Activated CD4-positive, alpha-beta T cell treated with anti-CD3 and anti-CD28 coated beads, Interleukin-2, amount 50 U/mL, for 1 hour (primary cell): ENCODE data around the gene EWSR1.

ENCODE experiments used
- DNase-seq: peaks from one replicate; pipeline ENCODE4 v3.0.0-alpha.2; 2020

Gene EWSR1

GRCh38 chr22:29270475-29271271 is 2.6 kb downstream of the EWSR1 start:
- no peak for DNase-seq

- no peak for DNase-seq
These were observed 4.6 kb downstream of the EWSR1 start for GRCh38 chr22:29272624-29273023.

DNA sequence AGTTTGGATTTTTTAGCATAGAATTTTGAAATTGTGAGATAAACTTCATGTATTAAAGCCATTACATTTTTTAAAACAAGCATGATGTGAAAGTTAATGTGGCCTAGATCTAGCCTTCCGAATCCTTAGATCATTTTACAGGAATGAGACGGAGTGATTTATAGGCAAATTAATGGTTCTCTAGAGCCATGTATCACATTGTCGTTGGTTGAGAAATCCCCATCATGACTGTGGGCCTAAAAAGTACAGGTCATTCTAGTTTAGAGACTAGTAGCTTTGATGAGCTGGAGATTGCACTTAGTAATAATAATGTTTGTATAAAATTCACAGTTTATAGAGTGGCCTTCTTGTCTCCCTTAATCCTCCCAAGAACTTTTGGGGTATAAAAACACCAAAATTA is 7.1 kb downstream of the EWSR1 start:
- no peak for DNase-seq

DNA sequence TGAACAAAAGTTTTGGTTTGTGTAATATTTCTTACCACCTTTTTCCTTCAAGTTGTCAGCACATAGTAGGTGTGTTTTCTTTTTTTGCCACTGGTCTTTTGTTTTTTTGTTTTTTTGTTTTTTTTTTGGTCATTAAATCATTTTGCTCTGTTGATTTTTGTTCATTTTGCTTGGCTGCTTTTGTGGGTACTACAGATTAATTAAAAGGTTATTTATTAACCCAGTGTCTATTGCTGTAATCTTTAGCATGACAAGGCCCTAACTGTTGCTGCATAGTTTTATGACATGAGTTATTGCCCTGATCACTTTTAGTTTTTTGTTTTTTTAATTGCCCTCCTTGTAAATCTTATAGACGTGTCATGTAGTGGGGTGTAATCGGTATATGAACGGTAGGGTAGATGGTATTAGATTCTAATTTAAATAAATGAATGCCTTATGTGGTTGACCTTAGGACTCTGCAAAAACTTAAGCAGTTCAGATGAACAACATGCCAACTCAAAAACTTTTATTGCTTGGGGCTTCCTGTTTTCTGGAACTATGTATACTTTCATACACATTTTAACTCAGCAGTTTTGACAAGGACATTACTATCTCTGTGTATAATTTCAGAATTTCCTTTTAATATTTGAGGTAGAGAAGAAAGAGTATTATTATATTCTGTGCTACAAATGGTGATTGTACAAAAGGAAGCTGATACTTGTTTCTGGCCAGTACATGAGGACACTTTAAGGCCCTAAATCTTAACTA is 7.9 kb downstream of the EWSR1 start:
- DNase-seq: no peak

- no peak for DNase-seq
These were observed 9.9 kb downstream of the EWSR1 start for GRCh38 chr22:29277927-29278326.

DNA sequence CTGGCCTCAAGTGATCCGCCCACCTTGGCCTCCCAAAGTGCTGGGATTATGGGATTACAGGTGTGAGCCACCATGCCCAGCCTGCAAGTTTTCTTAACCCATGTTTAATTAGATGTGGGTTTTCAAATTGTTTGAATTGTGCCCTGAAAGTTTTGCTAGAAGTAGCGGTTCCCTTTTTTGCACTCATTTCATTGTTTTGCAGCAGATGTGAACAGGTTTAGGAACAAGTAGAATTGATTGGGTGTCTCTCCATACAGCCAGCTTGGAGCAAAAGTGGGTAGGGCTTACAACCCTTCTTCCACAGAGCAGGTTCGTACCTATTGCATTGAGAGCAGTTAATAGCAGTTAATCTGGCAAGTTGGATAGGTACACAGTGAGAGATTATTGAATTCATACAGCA is 16.1 kb downstream of the EWSR1 start:
- no peak for DNase-seq

DNA sequence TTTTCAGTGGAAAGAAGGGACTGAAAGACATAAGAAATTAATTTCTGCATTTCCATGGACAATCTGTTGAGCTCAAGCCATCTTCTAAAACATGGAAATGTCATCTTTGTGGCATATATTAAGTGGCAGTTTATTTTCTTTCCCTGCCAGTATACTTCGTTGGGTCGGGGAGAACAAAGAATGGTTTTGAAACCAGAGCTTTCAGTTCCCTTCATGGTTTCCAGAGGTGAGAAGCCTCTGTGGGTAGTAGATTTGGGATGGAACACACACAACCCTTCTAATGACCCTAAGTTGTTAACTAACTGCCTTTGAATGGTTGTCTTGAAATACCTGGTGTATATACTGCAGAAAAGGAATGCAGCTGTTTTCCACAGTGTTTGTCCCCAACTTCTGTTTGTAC is 20.8 kb downstream of the EWSR1 start:
- no peak for DNase-seq

DNA sequence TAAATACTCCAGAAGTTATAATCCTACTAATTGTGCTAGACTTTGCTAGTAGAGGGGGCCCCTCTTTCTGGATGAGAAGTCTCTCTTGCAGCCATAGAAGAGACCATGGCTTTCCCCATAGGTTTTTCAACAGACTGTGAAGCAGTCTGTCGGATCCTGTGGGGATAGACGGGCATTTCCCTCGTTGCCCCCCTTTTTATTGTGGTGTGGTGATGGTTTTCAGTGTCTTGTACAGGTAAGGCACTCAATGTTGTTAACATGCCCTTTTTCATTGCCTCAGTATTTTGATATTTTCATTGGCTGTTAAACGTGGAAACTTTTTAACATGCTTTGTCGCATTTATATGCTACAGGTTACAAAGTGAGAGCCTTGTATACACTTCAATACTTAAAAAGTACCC is 22.0 kb downstream of the EWSR1 start:
- no peak for DNase-seq

DNA sequence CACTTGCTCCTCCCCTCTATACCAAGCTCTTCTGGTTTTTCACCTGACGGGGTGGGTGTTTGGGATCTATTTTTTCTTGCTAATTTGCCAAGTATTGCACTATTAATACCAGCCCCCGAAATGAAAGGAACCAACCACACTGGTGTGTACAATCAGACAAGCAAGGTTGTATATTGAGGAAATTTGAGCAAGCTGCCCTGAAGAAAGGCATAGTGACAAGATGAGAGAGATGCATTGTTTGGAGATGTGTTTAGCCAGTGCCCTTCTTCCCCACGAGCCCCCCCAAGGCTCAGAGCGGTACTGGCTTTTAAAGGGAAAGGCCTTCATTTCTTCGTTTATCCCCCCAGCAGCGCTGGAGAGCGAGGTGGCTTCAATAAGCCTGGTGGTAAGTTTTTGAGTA is 23.1 kb downstream of the EWSR1 start:
- no peak for DNase-seq

DNA sequence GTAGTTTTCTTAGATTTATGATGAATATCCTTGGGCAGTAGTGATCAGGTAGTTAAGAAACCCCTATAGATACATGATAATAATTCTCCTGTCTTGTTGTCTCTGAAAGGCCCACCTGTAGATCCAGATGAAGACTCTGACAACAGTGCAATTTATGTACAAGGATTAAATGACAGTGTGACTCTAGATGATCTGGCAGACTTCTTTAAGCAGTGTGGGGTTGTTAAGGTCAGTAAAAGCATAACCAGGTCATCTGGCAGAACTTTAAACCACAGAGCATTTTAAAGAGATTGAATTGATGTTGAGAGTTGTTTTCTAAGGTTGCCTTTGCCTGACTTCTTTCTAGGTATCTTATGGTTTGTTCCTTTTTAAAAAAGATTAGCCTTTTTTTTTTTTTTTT is 24.3 kb downstream of the EWSR1 start:
- no peak for DNase-seq

DNA sequence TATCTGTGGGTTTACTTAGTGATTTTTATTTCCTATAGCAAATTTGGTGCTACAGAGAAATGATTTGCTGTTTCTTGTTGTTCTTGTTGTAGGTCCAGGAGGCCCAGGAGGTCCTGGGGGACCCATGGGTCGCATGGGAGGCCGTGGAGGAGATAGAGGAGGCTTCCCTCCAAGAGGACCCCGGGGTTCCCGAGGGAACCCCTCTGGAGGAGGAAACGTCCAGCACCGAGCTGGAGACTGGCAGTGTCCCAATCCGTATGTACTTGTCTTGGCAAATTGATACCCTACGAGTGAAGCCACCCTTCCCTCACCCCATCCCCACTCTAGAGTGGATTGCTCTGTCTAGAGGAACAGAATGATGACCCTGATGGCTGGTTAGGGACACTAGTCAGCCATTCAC is 30.6 kb downstream of the EWSR1 start:
- DNase-seq: no peak

- no peak for DNase-seq
These were observed 31.2 kb downstream of the EWSR1 start for GRCh38 chr22:29299136-29299900.

DNA sequence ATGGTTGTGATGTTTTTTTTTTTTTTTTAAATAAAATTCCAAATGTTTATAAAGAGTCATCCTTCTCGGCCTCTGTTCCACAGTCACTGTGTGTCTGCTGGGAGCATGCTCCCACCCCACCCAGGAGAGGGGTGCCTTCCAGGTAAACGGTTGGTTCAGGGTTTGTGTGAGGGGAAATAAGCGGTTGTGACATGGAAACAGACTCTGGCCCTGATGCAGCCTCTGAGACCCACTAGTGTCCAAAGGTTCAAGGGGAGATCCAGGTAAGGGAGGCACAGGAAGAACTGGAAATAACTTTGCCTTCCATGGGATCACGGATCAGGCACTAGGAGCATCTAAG is 32.4 kb downstream of the EWSR1 start:
- DNase-seq: no peak

GRCh38 chr22:29300807-29301601 is 32.9 kb downstream of the EWSR1 start:
- DNase-seq: no peak

DNA sequence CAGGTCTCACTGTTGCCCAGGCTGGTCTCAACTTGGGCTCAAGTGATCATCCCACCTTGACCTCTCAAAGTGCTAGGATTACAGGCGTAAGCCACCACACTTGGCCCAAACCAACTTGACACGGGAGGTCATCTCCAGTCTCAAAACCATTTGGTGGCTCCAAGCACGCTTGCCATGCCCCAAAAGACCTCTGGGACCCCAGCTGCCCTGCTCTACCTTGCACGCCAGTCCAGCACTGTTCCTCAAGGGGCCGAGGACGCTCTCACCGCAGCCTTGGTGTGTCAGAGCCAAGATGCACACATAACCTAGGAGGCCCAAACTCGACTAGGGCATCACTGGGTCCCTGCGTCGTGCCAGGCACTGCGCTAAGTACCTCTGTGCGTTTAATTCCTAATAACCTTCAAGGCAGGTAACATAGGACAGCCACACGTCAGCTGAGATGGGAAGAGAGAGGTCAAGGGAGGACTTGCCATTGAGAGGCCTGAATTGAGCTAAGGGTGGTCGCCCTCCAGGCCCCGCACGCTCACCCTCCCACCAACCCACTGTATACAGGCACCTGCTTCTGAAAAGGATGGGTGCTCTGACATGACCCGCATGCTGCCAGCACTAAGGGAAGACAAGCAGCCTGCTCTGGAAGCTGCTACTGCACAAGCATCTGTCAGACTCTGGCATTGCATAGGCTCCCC is 33.8 kb downstream of the EWSR1 start:
- no peak for DNase-seq

DNA sequence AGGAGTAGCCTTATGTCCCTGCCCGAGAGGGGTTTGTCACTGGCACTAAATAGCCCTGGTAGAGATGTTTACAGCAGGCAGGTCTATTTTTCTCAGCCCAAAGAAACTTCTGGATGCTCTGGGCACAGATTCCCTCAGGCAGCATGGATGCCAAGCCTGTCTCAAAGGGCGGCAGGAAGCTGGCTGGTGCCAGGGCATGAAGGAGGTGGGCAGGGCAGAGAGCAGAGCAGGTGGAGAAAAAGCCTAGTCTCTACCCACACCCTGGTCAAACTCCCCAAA is 34.3 kb downstream of the EWSR1 start:
- DNase-seq: no peak

DNA sequence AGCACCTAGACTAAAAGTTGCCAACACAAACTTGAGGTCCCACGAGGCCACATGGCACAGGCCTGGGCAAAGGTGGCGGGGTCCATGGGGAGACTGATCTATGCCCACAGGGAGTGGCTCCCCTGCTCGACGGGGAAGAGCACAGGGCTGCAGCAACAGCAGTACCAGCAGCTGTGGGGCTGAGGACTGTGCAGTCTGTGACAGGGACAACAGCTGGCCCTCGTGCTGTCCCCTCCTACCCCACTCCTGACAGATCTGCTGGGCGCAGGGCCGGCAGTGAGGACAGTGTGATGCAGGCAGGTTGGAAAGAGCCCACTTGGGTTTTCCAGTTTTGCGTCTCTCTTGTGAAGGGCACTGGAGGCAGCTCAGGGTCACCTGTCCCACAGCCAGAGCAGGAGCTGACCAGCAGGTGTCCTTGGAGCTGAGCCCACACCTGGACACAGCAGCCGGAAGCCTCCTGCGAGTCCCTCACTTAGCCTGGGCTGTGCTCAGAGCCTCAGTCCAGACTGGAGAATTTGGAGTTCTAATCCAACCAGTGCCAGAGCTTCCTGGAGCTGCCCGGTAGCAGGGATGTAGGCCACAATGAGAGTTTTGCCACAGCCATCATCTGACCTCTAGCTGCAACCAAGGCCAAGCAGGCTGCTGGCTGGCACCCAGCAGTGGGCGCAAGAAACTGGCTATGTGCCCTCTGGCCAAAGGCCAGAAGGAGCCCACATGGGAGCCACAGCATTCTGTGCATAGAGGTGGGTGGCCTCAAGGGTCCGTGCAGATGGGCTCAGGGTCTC is 34.8 kb downstream of the EWSR1 start:
- DNase-seq: no peak

- no peak for DNase-seq
These were observed 37.7 kb downstream of the EWSR1 start for GRCh38 chr22:29305836-29306174.

DNA sequence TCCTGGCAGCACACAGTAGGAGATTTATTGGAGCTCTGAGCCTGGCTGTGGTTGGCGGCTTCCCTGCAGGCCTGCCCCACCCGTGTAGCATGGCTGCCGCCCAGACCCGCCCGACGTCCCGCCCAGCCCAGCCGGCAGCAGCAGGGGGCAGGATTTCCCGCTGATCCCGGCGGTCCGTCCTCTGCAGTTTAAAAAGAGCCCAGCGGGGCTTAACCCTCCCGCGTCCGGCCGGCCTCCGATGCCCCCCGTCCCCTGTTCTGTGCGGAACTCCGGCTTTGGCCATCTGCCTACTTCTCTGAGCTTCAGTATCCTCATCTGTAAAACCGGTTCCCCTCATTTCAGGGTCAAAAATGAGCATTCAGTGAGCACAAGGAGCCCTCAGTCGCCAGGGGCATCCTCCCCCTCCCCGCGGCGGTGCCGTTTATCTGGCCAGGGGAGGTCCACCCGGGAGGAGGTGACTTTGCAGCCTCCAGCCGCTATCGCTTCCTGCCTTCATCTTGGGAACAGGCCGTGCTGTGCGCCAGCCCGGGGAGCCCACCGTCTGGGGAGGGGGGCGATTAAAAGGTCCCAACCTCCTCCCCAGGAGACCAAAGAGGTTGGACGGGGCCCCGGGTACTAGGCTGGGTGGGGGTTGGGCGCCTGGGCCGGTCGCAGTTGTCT is 38.2 kb downstream of the EWSR1 start, which contains the start of gene GAS2L1:
GAS2L1 (plus strand) TSS at position 476 of the 660 bp plus-strand sequence. CDS start 1,456 bp downstream, outside the sequence.
- peak; percentile 29 for DNase-seq

DNA sequence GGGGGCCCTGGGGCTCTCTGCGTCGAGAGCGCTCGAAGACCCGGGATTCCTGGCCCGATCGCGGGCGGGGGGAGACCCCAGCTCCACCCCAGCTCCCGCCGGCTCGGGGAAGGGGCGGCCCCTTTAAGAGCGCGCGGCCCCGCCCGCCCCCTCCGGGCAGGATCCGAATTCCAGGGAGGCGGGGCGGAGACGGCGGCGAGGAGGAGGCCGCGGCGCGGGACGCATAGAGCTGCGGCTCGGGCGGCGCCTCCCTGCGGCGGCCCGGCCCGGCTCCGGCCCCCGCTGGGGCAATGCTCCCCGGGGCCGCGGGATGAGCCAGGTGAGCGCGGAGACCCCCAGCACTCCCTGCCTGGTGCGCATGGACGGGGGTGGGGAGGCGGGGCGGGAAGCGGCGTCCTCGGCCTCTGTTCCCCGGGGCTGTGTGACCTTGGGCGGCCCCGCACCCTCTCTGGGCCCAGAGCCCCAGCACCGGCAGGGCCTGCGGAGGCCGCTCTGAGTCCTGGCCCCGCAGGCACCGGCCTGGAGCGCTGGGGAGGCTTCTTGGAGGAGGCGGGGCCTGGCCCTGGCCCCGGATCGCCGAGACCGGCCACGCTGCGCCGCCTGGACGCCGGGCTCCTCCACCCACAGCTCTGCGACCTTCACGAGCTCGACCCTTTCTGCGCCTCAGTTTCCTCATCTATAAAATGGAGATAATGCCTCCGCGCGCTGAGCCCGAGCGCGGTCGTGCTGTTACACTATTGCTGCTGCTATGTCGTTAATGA is 38.9 kb downstream of the EWSR1 start:
- no peak for DNase-seq
